ENCODE results near the gene ZNF346. TPM values are rescaled to one million over a fixed set of nuclear protein-coding genes. Genes with fewer than 3 reads are reported as not detected.

Gene ZNF346
- total and polyA plus RNA-seq, 10 of the 15 experiments (the other 5 are each of a cell fraction or from before 2014, with no cell fraction given): 6.5 to 30.2 (median 24.0) TPM

DNA sequence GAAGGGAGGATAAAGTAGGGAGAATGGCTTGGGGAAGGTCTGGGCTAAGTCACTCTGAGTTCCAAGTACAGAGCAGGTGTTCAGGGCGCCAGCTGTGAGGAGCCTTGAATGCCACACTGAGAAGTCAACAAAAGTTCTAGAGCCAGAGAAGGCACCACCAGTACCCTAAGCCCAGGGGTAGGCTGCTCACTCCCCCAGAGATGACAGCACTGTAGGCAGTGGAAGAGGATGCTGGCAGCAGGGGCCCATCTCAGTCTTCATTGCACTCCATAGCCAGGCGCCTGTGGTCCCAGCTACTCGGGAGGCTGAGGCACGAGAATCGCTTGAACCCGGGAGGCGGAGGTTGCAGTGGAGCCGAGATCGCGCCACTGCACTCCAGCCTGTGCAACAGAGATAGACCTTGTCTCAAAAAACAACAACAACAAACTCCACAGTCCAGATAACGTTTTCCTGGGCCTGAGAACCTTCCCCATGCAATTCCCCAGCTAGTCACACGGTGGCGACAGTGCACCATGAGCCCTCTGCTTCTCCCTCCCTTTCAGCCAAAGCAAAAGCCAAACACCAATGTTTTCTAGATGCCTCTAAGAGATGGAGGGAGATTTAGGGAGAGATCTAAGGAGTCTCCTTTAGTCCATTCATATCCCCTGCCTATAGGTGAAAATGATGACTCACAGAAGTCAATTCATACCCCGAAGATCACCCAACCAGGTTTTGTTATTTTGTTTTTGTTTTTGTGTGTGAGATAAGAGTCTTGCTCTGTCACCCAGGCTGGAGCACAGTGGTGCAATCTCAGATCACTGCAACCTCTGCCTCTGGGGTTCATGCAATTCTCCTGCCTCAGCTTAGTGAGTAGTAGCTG is 91.3 kb downstream of the ZNF346 start (continued):
- TF ChIP-seq CTCF (IDR thresholded peaks at IDR 0.05 in 2 of 3, conservative IDR thresholded peaks at IDR 0.05 in 1 of 3; ENCODE audit: control insufficient read depth in 2 of 3, extremely low read depth in 1 of 3, insufficient read depth in 1 of 3, low read depth in 3 of 3, low read length in 3 of 3) (peak; percentile 99 to 100 (median 99); a peak in 5 of 6 replicates), NBN (IDR thresholded peaks at IDR 0.05) (0 out of 2 replicates have a peak, but pooled peaks have one; percentile 43), NKRF (conservative IDR thresholded peaks at IDR 0.05) (no peak), SP1 (IDR thresholded peaks at IDR 0.05; ENCODE audit: low read depth, low read length) (peak; percentile 54), HDGF (IDR thresholded peaks at IDR 0.05) (no peak), IRF4 (IDR thresholded peaks at IDR 0.05; ENCODE audit: low read depth, low read length) (peak; percentile 70), RFX5 (IDR thresholded peaks at IDR 0.05; ENCODE audit: low read depth, low read length) (no peak), SMARCA5 (IDR thresholded peaks at IDR 0.05) (peak; percentile 42; the same call in 1 of the 2 replicates), BHLHE40 (IDR thresholded peaks at IDR 0.05; ENCODE audit: borderline replicate concordance in 1 of 2, low read depth in 2 of 2, low read length in 1 of 2) (0 out of 4 replicates have a peak, but pooled peaks of 1 of the 2 experiments have one; percentile 38), RB1 (IDR thresholded peaks at IDR 0.05; ENCODE audit: borderline replicate concordance) (0 out of 2 replicates have a peak, but pooled peaks have one; percentile 79), SREBF2 (IDR thresholded peaks at IDR 0.05; ENCODE audit: low read length) (no peak), GATAD2B (conservative IDR thresholded peaks at IDR 0.05; ENCODE audit: low read depth) (no peak), YY1 (IDR thresholded peaks at IDR 0.05; ENCODE audit: low read depth, low read length) (peak; percentile 75), STAT3 (IDR thresholded peaks at IDR 0.05; ENCODE audit: low read depth, low read length) (no peak), JUND (IDR thresholded peaks at IDR 0.05; ENCODE audit: low read depth, low read length) (no peak), STAT1 (conservative IDR thresholded peaks at IDR 0.05) (peak; percentile 79), EGR1 (IDR thresholded peaks at IDR 0.05; ENCODE audit: borderline replicate concordance in 1 of 2, low read depth in 2 of 2, low read length in 2 of 2) (no peak), ZZZ3 (IDR thresholded peaks at IDR 0.05; ENCODE audit: control insufficient read depth, insufficient read length, low read depth) (no peak), ZNF24 (IDR thresholded peaks at IDR 0.05) (no peak), FOXK2 (IDR thresholded peaks at IDR 0.05) (no peak), ETV6 (conservative IDR thresholded peaks at IDR 0.05 in 1 of 2, IDR thresholded peaks at IDR 0.05 in 1 of 2; ENCODE audit: borderline replicate concordance in 1 of 2, low read depth in 1 of 2) (no peak)
